ENCODE results near the gene DYRK3. TPM values are rescaled to one million over a fixed set of nuclear protein-coding genes. Genes with fewer than 3 reads are reported as not detected.

DYRK3 gene
- total and polyA plus RNA-seq, 7 donors: 0.60 to 7.8 (median 3.2) TPM

DNA sequence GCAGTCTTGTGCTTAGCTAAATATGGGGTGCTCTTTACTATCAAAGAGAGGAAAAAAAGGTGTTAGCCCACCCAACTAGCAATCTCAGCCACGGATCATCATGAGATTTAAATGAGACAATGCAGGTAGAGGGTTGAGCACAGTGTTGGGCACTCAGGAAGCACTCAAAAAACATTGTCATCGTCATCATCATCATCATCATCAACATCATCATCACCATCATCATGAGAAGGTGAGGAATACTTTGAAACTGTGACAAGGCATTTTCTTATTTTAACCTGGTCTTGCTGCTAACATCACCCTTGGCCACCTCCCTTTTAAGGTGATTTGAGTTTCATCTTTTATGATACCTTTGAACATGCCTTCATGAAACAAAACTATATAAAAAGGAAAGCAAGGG, 46.0 kb downstream of the DYRK3 start:
- Histone ChIP-seq H3K4me3 (no peak overlapping the region), H3K27me3 (no peaks in the 10 kb centered on the region), H3K27ac (no peak overlapping the region), H3K36me3 (no peaks in the 10 kb centered on the region), H3K4me1 (peaks cover 0 to 15% (median 8%) of the 10 kb centered on the region in 4 donors), H3K9me3 (no peaks in the 10 kb centered on the region)
- no peak for TF ChIP-seq POLR2AphosphoS5 (IDR thresholded peaks at IDR 0.05)
- WGBS, 2 donors: 72 to 83% methylated on average over 2 of the region's 2 CpGs
- no peak for DNase-seq
- intact Hi-C loops (cut with DNase I): no loop called here

DNA sequence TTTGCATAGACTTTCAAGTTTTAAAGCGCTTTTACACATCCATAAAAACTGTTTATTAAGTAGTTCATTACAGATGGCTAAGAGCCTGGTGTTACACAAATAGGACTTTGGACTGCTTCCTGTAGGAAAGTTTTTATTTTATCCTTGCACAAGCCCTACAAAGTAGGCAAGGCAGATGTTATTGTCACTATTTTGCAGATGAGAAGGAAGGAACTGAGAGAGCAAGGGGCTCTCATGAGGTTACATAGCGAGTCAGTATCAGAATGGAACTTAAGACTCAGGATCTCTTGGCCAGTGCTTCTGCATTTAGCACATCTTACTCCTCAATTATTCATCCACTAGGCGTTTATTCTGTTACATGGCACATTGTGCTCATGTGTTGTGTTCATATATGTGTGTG, 46.8 kb downstream of the DYRK3 start:
- Histone ChIP-seq H3K9me3 (no peaks in the 10 kb centered on the region), H3K4me1 (peaks cover 0 to 16% (median 14%) of the 10 kb centered on the region in 4 donors), H3K4me3 (no peak overlapping the region), H3K36me3 (no peaks in the 10 kb centered on the region), H3K27me3 (no peaks in the 10 kb centered on the region), H3K27ac (no peak overlapping the region)
- TF ChIP-seq POLR2AphosphoS5 (IDR thresholded peaks at IDR 0.05) (no peak), EP300 (IDR thresholded peaks at IDR 0.05) (no peak), POLR2A (IDR thresholded peaks at IDR 0.05) (no peak)
- TF ChIP-seq, protein P1, sequence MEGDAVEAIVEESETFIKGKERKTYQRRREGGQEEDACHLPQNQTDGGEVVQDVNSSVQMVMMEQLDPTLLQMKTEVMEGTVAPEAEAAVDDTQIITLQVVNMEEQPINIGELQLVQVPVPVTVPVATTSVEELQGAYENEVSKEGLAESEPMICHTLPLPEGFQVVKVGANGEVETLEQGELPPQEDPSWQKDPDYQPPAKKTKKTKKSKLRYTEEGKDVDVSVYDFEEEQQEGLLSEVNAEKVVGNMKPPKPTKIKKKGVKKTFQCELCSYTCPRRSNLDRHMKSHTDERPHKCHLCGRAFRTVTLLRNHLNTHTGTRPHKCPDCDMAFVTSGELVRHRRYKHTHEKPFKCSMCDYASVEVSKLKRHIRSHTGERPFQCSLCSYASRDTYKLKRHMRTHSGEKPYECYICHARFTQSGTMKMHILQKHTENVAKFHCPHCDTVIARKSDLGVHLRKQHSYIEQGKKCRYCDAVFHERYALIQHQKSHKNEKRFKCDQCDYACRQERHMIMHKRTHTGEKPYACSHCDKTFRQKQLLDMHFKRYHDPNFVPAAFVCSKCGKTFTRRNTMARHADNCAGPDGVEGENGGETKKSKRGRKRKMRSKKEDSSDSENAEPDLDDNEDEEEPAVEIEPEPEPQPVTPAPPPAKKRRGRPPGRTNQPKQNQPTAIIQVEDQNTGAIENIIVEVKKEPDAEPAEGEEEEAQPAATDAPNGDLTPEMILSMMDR (IDR thresholded peaks at IDR 0.05): no peak
- intact Hi-C loops (cut with DNase I): no loop called here
- 46 to 47% methylated on average over 3 of the region's 3 CpGs for WGBS, 2 donors
- no peak for DNase-seq

DNA sequence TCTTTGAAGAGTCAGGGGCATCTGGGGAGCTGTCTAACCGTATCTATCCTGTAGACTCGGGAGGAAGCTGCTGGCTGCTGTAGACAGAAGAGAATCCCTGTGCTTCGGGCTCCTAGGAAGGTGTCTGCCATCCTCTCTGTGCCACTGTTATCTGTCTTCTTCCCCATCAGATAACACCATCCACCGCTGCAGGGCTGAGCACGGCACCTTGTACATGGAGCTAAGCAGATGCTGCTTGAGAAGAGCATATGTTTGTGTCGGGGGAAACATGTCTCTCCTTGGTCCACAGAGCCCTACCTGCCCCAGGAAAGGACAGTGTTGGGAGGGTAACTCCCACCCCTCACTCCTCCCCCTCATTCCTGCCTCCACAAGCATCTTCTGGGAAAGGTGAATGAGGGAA, 48.0 kb downstream of the DYRK3 start:
- intact Hi-C loops (cut with DNase I): no loop called here
- H3K36me3 ChIP-seq: no peaks in the 10 kb centered on the region
- peaks cover 0 to 28% (median 26%) of the 10 kb centered on the region in 4 donors for H3K4me1 ChIP-seq
- H3K27ac ChIP-seq: no peak overlapping the region
- no peak overlapping the region for H3K4me3 ChIP-seq
- no peak for TF ChIP-seq EP300 (IDR thresholded peaks at IDR 0.05)
- TF ChIP-seq POLR2A (IDR thresholded peaks at IDR 0.05): no peak
- TF ChIP-seq POLR2AphosphoS5 (IDR thresholded peaks at IDR 0.05): no peak
- TF ChIP-seq, protein P1 (IDR thresholded peaks at IDR 0.05): no peak
- WGBS, 2 donors: 89 to 95% methylated on average over 6 of the region's 6 CpGs
- H3K9me3 ChIP-seq: no peaks in the 10 kb centered on the region
- peak; percentile 55 for DNase-seq
- H3K27me3 ChIP-seq: no peaks in the 10 kb centered on the region

DNA sequence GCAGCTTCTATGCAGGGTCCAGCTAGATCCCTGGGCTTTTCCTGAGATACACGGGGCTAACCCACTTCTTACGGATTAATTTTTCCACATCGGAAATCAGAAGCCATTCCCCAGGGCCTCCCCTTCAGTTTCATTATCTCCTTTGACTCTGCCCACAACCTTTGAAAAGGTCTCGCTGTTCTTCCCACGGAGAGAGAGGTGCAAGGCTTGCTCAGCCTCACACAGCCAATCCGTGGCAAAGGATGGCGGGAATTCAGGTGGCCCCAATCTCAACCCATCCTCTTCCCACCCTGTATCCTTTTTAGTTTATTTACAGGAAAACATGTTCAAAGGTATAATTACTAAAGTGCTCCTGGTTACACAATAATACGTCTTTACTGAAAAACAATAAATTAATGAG, 48.7 kb downstream of the DYRK3 start:
- H3K27ac ChIP-seq: peak overlapping the region in 1 of 4 donors; percentile 95
- peaks cover 0 to 35% (median 33%) of the 10 kb centered on the region in 4 donors for H3K4me1 ChIP-seq
- H3K4me3 ChIP-seq: peak overlapping the region in 3 of 4 donors; percentile 74 to 89 (median 82)
- WGBS, 2 donors: 64 to 67% methylated on average over 8 of the region's 8 CpGs
- H3K9me3 ChIP-seq: no peaks in the 10 kb centered on the region
- no peak for TF ChIP-seq EP300 (IDR thresholded peaks at IDR 0.05)
- TF ChIP-seq, protein P1 (IDR thresholded peaks at IDR 0.05): no peak
- no peak for TF ChIP-seq POLR2A (IDR thresholded peaks at IDR 0.05)
- no peak for TF ChIP-seq POLR2AphosphoS5 (IDR thresholded peaks at IDR 0.05)
- intact Hi-C loops (cut with DNase I): no loop called here
- peak; percentile 56 for DNase-seq
- H3K27me3 ChIP-seq: no peaks in the 10 kb centered on the region
- H3K36me3 ChIP-seq: no peaks in the 10 kb centered on the region

DNA sequence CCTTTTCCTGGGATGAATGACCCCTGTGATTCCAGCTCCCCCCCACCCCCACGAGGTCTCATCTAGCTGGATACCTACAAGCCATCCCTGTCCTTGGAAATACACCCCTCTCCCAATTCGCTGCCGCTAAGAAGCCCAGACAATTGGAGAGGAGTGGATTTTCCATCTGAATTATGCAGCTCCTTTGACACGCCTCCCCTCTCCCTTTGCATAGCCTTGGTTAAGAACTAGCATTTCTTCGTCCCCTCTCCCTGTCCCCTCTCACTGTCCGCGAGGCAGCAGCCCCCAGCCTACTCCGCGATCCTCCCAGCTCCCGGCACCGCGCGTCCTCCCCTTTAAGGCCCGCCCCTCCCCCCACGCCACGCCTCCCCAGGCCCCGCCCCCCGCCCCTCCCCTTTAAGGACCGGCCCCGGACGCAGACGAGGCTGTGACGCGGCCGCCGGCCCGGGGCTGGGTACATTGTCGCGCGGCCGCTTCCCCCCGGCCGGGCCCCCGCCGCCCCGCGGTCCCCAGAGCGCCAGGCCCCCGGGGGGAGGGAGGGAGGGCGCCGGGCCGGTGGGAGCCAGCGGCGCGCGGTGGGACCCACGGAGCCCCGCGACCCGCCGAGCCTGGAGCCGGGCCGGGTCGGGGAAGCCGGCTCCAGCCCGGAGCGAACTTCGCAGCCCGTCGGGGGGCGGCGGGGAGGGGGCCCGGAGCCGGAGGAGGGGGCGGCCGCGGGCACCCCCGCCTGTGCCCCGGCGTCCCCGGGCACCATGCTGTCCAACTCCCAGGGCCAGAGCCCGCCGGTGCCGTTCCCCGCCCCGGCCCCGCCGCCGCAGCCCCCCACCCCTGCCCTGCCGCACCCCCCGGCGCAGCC, 49.4 kb downstream of the DYRK3 start, which contains the start of gene MAPKAPK2:
Gene MAPKAPK2, plus strand, starts transcription at position 428 of the 856 bp plus-strand sequence. Its CDS starts 325 bp downstream, at position 753.
- no peak for TF ChIP-seq EP300 (IDR thresholded peaks at IDR 0.05)
- TF ChIP-seq POLR2A (IDR thresholded peaks at IDR 0.05): no peak
- TF ChIP-seq POLR2AphosphoS5 (IDR thresholded peaks at IDR 0.05): peak; percentile 71 to 89 (median 82)
- TF ChIP-seq, protein P1 (IDR thresholded peaks at IDR 0.05): no peak
- intact Hi-C loops (cut with DNase I): no loop called here
- DNase-seq: peak; percentile 93
- peak within 1 kb of the TSS; percentile 95 to 100 (median 97) for H3K27ac ChIP-seq
- no peaks in the 10 kb centered on the region for H3K9me3 ChIP-seq
- no peaks in the 10 kb centered on the region for H3K27me3 ChIP-seq
- no peaks in the 10 kb centered on the region for H3K36me3 ChIP-seq
- peak within 1 kb of the TSS; percentile 73 to 89 (median 78) for H3K4me3 ChIP-seq
- H3K4me1 ChIP-seq: peaks cover 0 to 42% (median 39%) of the 10 kb centered on the region in 4 donors
- WGBS, 2 donors: 1% methylated on average over 82 of the region's 82 CpGs
